Lung (tissue), 12 donors: ENCODE data around the gene OPCML. TPM values are rescaled to one million over a fixed set of nuclear protein-coding genes. Genes with fewer than 3 reads are reported as not detected.

ENCODE experiments used
- ATAC-seq: fragments of 200-7000 bp; cut with Tn5 transposase; one replicate; pipeline ENCODE4 v1.9.1; 2020; ENCODE audit warnings: moderate number of reproducible peaks; ENCODE audit not compliant: insufficient read depth, low FRiP score
- DNase-seq, 3 donors: peaks; one replicate each; pipeline ENCODE4 v3.0.0-alpha.2; 2013 to 2017
- H3K27ac ChIP-seq, 2 donors: one replicate each; pipeline ENCODE4 v1.5.1; 2013; ENCODE audit warnings: mild to moderate bottlenecking in 2 of 2, moderate library complexity in 2 of 2, control low read depth in 1 of 2, inconsistent platforms in 1 of 2, low read depth in 1 of 2, low read length in 1 of 2
- H3K27me3 ChIP-seq, 3 donors: one replicate each; pipeline ENCODE4 v1.5.1; 2013; ENCODE audit warnings: low read length in 2 of 3; ENCODE audit not compliant: control insufficient read depth in 3 of 3, insufficient read depth in 3 of 3
- H3K36me3 ChIP-seq, 4 donors: one replicate each; pipeline ENCODE4 v1.5.1; 2013; ENCODE audit warnings: low read length in 4 of 4, mild to moderate bottlenecking in 1 of 4, moderate library complexity in 1 of 4; ENCODE audit not compliant: control insufficient read depth in 4 of 4, insufficient read depth in 4 of 4
- H3K4me1 ChIP-seq, 5 donors: one replicate each; pipeline ENCODE4 v1.5.1; 2013; ENCODE audit warnings: low read length in 5 of 5, mild to moderate bottlenecking in 2 of 5, moderate library complexity in 1 of 5; ENCODE audit not compliant: control insufficient read depth in 5 of 5, insufficient read depth in 5 of 5
- H3K4me3 ChIP-seq: one replicate; pipeline ENCODE4 v1.5.1; 2013; ENCODE audit warnings: mild to moderate bottlenecking, control low read depth, moderate library complexity
- H3K9ac ChIP-seq, 2 donors: one replicate each; pipeline ENCODE4 v1.5.1; 2013; ENCODE audit warnings: low read length in 2 of 2, control low read depth in 1 of 2; ENCODE audit not compliant: insufficient read depth in 1 of 2
- H3K9me3 ChIP-seq, 4 donors: one replicate each; pipeline ENCODE4 v1.5.1; 2013; ENCODE audit warnings: low read length in 3 of 4, mild to moderate bottlenecking in 1 of 4, moderate library complexity in 1 of 4; ENCODE audit not compliant: control insufficient read depth in 4 of 4, insufficient read depth in 3 of 4
- WGBS, 2 donors: extraction: QIAGEN DNeasy Blood & Tissue Kit; methylation state at CpG; one replicate each; pipeline ENCODE4 v1.1.7; 2013; 5-methylcytosine and 5-hydroxymethylcytosine counted together
- polyA plus RNA-seq, 2 donors: library from polyadenylated mRNA; stranded (reverse); fragments of 200-250 nt; gene quantifications; one replicate each; pipeline ENCODE4 v1.2.1, GENCODE V29; 2013
- total RNA-seq, 2 donors: library from RNA; depleted of rRNA in 1 of 2; stranded (reverse); fragments of >200 nt in 1 of 2; gene quantifications; one replicate each; pipeline ENCODE4 v1.2.1, GENCODE V29; 2014 to 2021
- TF ChIP-seq, protein P1 (sequence below): IDR thresholded peaks from 2 replicates; pipeline ENCODE4 v1.5.1; 2012; ENCODE audit warnings: mild to moderate bottlenecking; ENCODE audit errors: control extremely low read depth, extremely low read depth
- donor health status: control.
- donor health status: control.
- donor health status: Bipolar disorder and iron deficiency.
- donor health status: healthy.
- donor health status: DM: yes; HTN: yes; CAD: no.

OPCML gene
- total and polyA plus RNA-seq, 4 donors, result 0.49 to 0.74 TPM; not detected in 2

DNA sequence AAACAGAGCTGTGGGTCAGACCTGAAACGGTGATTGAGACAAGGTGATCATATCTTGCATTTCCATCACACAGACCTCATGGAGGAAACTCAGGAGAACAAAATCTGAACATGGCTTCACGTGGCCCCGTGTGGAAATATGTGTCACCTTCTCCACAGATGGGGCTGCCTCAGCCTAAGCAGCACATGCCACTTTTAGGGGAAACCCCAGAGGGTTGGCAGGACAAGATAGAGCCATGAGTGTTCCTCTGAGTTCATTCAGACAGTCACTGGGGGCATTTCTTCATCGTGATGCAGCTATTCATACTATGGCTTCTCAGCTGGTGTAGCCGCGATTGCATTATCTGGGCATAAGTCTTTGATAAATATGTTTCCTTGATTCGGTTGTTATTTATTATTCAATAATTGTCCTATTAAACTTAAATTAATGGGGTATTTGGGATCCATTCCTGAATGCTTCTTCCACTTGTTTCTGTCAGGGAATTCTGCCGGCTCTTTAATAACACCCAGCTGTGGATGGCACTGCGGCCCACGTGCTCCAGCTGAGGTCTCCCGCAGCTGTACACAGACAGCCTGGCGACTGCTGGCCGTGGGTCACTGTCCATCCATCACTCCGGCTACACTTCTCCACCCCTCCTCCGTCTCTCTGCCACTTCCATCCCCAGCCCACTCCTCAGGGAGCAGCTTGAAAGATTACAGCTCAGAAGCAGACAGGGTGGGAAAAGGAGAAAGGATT is 485.1 kb downstream of the OPCML start:
- DNase-seq (no peak), ATAC-seq (no peak)
- TF ChIP-seq, protein P1, sequence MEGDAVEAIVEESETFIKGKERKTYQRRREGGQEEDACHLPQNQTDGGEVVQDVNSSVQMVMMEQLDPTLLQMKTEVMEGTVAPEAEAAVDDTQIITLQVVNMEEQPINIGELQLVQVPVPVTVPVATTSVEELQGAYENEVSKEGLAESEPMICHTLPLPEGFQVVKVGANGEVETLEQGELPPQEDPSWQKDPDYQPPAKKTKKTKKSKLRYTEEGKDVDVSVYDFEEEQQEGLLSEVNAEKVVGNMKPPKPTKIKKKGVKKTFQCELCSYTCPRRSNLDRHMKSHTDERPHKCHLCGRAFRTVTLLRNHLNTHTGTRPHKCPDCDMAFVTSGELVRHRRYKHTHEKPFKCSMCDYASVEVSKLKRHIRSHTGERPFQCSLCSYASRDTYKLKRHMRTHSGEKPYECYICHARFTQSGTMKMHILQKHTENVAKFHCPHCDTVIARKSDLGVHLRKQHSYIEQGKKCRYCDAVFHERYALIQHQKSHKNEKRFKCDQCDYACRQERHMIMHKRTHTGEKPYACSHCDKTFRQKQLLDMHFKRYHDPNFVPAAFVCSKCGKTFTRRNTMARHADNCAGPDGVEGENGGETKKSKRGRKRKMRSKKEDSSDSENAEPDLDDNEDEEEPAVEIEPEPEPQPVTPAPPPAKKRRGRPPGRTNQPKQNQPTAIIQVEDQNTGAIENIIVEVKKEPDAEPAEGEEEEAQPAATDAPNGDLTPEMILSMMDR, result no peak
- 48 to 66% methylated on average over 15 of the region's 15 CpGs for WGBS, 2 donors
- Histone ChIP-seq H3K27ac (no peak overlapping the region), H3K4me1 (peaks cover 0 to 3% (median 0%) of the 10 kb centered on the region in 5 donors), H3K27me3 (peaks cover 0 to 68% (median 64%) of the 10 kb centered on the region in 3 donors), H3K36me3 (no peaks in the 10 kb centered on the region), H3K9me3 (no peaks in the 10 kb centered on the region), H3K4me3 (no peak overlapping the region), H3K9ac (no peak overlapping the region)

DNA sequence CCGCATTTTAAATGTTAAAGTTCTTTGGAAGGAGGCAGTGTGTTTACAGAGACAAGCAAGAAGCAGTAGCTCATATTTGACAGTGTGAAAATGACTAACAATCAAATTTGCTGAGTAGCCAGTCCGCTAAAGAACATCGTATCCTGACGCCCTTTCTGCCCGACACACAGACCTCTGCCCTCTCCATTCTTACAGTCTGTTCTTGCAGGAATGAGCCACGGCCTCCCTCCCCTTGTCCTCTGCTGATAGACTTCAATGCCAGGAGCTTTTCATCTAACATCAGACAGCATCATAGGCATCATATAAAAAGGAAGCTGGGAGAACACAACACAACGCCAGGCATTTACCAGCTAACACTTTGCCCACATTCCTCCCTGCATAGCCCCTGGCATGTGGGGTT is 486.0 kb downstream of the OPCML start:
- no peaks in the 10 kb centered on the region for H3K9me3 ChIP-seq
- H3K36me3 ChIP-seq, result no peaks in the 10 kb centered on the region
- H3K27ac ChIP-seq, result no peak overlapping the region
- DNase-seq (no peak), ATAC-seq (no peak)
- TF ChIP-seq, protein P1, result no peak
- H3K4me3 ChIP-seq, result no peak overlapping the region
- WGBS, 2 donors, result 64 to 77% methylated on average over 7 of the region's 7 CpGs
- peaks cover 0 to 69% (median 64%) of the 10 kb centered on the region in 3 donors for H3K27me3 ChIP-seq
- H3K4me1 ChIP-seq, result peaks cover 0 to 3% (median 0%) of the 10 kb centered on the region in 5 donors
- no peak overlapping the region for H3K9ac ChIP-seq

DNA sequence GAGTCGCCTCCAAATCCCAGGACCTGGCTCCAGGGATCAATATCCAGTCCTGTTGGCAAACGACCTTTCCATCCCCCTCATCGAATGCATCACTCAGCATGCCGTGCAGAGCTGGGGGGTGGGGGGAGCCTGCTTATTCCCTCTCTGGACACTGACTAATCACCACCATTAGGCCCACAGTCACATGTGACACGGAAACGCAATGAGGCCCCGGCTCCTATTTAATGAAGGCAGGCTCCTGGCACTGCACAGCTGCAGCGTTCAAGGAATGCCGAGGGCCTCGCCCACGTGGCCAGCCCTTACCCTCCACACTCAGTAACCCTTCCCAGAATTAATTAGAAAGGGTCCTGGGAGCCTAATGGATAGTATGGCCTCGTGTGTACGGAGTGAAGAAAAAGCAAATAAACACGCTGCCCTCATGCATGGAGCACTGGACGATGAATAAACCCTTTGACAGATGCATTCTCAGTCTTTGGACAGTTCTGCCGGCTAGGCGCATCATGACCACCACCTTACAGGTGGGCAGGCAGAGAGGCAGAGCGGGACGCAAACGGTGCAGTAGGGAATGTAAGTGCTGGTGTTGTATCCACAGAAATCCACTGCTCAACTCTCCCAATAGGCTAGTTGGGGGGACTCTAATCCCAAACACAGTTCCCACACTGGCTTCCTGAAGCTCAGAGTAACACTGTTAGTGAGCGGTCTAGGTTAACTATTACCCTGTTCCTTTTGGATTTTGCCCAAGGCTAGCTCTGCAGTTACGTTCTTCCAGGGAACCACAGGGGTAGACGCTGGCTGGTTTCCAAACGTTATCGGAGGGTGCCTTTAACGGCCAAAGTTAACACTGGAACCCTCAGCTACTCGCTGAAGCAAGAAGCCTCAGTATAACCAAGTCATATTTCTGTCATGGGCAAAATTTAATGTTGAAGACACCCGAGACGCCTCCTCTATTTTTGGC is 490.1 kb downstream of the OPCML start:
- TF ChIP-seq, protein P1, result no peak
- whole genome bisulfite sequencing, 2 donors, result 56 to 70% methylated on average over 29 of the region's 29 CpGs
- Histone ChIP-seq H3K4me3 (no peak overlapping the region), H3K27me3 (peaks cover 0 to 46% (median 35%) of the 10 kb centered on the region in 3 donors), H3K9ac (no peak overlapping the region), H3K36me3 (no peaks in the 10 kb centered on the region), H3K27ac (no peak overlapping the region), H3K9me3 (no peaks in the 10 kb centered on the region), H3K4me1 (no peaks in the 10 kb centered on the region)
- peak in 1 of 3 donors; percentile 41 for DNase-seq
- no peak for ATAC-seq
